ENCODE measurements around the gene RNF213.

RNF213 gene

DNA sequence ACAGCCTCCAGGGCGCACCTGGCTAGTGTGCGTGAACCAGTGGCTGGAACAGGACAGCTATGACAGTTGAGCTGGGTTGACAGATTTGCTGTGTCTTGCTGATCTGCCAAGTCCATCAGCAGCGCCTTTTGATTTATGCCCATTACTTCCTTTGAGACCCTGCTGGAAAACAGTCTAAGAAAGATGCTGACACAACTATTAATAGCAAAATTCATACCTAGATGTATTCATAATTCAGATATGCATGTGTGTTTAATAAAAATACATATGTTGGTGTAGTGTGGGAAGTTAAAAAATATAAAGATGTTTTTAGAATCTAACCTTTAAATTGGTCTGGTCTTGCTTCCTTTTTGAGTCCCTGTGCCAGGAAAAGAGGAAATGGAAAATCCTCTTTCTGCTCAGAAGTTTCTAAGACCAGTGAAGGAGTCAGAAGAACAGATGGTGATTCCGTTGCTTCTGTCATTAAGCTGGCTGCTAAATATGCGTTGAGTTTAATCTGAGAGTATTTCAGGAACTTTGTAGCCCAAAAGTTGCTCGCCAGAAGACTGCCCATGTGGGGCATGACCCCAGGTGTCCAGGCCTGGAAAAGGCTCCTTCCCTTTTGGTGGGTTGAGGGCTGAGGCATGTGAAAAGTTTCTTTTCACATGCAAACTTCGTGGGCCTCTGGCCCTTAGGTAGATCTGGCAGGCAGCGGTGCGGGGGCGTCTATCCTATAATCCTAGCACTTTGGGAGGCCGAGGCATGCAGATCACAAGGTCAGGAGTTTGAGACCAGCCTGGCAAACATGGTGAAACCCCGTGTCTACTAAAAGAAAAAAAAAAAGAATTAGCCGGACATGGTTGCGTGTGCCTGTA lies 114.3 kb downstream of the RNF213 start:
- no peak for DNase-seq

DNA sequence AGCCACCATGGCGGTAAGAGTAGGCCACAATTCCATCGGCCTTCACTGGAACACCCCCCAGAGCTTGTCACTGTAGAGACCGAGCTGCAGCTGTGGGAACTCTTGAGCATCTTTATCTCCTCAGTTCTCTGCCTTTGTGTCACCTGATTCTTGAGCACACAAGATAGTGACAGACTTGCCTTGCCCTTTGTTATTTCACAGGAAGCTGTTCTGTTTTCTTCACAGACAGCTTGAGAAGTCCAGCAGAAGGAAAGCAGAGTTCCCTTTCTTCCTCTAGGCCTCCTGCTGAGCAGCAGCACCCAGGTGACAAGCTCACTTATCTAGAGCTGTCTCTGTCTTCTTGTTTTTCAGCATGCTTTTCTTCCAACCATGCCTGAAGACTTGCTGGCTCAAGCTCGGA lies 115.9 kb downstream of the RNF213 start:
- DNase-seq, result no peak

DNA sequence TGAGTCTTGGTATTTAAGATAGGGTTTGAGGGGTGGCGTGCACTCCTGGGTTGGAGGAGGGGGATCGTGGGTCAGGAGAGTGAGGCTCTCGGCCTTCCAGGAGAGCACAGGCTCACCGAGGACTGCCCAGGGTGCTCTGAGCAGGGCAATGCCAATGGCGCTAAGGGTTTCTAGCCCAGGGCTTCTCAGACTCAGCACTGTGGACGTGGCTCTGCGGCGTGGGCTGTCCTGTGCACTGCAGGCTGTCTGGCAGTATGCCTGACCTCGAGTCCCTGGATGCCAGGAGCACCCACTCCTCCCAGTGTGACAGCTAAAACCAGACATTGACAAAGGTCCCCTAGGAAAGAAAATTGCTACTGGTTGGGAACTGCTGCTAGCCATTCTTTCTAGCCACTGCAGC lies 117.1 kb downstream of the RNF213 start:
- DNase-seq, result no peak

DNA sequence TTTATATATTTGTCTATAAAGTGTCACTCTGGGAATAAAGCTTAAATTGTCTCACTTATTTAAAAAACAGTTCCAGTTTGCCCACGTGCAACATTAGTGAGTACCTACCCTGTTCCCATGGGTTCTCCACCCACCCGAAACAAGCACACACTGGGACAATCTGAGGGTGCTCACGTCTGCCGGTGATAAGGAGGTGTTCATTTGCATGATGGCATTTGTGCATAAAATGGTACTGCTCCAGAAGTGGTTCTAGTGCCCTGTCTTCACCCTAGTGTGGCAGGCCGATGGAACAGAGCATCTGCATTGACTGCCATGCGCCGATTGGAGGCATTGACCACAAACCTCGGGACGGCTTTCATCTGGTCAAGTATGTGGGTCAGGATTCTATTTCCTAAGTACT lies 118.7 kb downstream of the RNF213 start:
- no peak for DNase-seq

DNA sequence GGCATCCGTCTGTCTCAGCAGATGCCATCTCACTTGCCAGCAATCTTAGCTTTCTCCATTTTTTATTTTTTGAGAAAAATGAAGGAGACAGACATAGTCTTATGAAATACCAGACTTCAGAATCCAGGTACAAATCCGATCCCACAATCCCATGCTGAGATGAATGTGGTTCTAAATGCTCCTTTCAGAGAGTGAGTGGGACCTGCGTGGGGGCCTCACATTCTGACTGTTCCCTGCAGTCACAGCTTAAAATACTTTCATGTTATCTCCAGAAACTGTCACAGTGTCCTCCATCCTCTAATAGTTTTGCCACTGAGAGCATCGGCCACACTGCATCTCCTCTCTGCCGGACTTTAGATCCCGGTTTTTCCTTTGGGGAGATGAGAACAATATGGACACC lies 119.4 kb downstream of the RNF213 start:
- DNase-seq, result no peak

DNA sequence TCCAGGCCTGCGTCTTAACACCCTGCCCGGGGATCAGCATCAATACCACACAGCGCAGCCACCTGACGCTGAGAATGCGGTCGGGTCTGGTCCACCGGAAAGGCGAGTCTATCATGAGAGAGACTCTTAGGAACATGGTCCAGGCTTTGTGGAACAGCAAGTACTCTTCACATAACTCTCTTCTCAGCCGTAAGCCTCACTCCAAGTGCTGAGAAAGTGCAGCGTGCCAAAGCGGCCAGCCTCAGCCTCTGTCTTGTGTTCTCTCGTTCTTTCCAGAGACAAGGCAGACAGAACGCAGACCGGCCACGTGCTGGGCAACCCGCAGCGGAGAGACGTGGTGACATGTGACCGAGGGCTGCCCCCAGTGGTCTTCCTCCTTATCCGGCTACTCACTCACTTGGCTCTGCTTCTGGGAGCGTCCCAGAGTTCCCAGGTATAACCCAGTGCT lies 119.9 kb downstream of the RNF213 start:
- DNase-seq, result no peak

DNA sequence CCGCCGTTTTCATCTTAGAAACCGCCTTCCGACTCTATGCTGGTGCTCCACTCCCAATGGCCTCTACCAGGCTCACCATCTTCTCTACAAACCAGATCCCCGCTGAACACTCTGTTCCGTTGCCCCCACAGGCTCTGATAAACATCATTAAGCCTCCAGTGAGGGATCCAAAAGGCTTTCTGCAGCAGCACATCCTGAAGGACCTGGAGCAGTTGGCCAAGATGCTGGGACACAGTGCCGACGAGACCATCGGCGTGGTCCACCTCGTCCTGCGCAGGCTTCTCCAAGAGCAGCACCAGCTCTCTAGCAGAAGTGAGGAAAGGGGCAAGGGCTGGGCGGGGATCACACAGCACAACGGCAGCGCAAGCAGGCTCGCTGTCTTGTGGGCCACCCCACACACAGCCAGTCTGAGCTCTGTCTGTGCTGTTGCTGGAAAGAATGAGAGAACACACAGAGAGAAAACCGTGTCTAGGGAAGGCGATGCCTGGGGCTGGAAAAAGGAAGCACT lies 120.8 kb downstream of the RNF213 start:
- no peak for DNase-seq

DNA sequence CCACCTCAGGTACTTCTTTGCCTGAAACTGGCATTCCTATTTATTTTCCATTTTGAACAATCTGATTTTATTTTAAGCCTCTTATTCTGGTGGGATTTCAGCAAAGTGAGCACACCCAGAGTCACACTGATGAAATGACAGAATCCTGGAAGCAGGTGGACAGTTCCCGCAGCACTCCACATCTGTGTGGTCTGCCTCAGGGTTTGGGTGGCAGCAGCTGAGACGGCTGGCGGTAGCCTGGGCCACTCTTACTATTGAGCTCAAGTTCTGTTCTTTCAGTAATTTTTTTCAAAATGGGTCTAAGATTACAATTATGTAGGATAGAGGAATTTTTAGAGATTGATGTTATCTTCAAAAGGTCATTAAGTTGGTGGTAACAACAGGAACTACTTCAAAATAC lies 121.8 kb downstream of the RNF213 start:
- no peak for DNase-seq

DNA sequence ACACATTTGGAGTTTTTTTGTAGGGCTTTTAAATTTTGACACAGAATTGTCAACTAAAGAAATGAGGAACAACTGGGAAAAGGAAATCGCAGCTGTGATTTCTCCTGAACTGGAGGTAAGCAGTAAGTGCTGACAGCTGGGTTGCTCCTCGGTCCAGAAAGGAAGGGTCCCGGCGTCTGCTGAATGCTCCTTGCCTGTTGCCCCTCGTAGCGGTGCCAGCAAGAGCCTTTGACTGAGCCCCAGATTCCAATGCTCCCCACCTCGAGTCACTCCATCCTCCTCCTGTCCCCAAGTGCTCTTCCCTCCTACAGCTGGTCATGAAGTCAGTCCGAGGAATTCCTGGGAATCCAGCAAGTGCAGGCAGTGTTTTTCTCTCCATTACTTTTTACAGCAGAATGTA lies 122.3 kb downstream of the RNF213 start:
- DNase-seq, result no peak

DNA sequence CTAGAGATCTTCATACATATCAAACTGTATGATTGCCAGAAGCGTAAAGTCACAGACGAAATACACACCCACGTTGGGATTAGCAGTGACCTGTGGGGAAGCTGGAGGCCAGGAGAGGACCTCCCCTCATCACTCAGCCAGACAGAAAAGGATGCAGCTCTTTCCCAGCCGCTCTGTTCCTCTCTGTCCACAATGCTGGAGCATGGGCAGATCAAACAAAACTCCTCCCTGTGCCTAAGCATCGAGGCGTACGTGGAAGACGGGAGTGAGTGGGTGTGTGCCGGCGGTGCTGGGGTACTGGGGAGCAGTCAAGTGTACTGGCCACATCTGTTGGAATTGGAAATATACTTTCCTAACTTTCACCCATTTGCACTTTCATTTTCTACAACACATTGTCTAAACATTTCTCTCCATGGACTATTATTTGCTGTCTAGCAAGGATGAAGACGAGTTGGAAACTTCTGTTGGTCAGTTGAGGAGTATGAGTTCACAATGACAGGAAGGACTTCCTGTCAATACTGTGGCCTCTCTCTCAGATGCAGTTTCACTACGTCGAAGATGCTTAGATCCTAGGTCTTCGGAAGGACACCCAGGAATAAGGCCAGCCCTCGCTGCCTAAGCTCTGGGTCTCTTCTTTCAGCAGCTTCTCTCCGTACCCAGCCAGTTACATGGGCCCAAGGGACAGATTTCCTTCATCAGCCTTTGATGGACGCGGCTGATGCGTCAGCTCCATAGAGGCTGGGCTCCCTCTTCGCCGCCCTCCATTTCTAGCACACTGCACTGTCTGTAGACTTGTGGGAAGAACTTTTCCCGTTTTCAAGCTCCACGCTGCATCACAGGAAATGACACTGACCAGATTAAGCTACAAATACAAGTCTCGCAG lies 123.7 kb downstream of the RNF213 start:
- DNase-seq, result no peak

DNA sequence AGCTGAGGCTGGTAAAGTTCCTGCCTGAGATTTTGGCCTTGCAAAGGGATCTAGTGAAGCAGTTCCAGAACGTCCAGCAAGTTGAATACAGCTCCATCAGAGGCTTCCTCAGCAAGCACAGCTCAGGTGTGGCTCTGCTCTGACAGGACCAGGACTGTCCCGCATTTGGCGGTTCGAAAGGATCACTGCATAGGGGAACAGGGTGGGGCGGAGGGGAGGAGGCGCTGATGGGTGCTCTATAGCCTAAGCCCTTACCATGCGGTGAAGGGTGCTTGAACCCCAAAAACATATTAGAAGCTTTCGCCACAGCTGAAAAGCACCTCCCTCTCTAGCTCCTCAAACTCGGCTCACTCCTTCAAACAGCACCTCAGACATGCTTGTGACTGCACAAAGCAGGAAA lies 124.4 kb downstream of the RNF213 start:
- no peak for DNase-seq

DNA sequence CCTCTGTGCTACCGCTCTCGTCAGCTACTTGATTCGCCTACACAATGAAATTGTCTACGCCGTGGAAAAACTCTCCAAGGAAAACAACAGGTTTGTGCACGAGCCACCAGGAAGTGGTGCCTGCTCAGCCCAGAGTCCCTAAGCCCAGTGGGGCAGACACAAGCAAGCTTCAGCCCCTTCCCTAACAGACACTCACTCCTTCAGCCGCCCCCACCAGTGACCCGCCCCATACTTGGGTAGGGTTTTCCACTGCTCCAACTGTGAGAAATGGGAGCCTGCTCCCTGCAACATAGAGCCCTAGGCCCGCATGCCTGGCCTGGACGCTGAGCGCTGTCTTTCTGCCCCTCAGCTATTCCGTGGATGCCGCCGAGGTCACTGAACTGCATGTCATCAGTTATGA lies 125.7 kb downstream of the RNF213 start:
- no peak for DNase-seq

DNA sequence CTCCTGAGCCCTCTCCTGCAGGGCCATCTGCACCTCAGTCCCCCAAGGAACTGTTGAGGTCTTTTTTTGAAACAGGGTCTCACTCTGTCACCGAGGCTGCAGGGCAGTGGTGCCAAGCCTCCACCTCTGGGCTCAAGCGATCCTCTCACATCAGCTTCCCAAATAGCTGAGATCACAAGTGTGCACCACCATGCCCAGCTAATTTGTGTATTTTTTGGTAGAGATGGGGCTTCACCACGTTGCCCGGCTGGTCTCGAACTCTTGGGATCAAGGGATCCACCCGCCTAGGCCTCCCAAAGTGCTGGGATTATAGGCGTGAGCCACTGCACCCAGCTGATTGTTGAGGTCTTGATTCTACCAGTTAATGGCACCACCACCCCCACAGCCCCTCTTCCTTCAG lies 126.4 kb downstream of the RNF213 start:
- DNase-seq, result no peak

DNA sequence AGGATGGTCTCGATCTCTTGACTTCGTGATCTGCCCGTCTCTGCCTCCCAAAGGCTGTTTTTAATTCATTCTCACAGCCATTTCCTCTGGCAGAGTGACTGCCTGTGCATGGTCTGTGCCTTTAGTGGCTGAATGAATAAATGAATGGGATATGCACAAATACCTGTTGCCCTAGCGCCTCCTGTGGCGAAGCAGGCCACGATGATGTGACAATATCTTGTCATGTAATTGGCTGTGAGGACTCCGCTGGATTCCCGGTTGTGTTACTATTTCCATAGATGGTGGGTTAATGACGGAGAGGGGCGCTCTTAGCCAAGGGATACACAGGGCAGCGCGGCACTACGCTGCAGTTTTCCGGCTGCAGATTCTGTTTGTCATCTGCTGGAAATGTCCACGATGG lies 127.5 kb downstream of the RNF213 start:
- no peak for DNase-seq

DNA sequence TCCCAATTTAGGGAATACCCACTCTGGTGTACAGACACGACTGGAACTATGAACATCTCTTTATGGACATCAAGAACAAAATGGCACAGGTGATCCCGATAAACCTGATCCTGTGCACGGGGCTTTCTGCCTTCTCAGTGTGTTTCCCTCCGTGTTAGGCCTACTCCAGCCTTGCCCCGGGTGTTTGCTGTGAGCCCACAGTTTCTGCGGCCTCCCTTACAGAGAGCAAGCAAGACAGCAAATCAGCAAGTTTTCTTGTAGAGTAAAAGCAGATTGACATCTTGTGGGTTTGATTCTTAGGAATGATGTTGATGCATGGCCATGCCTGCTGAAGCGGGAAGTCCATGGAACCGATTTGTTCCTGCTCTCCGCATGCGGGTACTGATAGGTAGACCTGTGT lies 127.9 kb downstream of the RNF213 start:
- no peak for DNase-seq

DNA sequence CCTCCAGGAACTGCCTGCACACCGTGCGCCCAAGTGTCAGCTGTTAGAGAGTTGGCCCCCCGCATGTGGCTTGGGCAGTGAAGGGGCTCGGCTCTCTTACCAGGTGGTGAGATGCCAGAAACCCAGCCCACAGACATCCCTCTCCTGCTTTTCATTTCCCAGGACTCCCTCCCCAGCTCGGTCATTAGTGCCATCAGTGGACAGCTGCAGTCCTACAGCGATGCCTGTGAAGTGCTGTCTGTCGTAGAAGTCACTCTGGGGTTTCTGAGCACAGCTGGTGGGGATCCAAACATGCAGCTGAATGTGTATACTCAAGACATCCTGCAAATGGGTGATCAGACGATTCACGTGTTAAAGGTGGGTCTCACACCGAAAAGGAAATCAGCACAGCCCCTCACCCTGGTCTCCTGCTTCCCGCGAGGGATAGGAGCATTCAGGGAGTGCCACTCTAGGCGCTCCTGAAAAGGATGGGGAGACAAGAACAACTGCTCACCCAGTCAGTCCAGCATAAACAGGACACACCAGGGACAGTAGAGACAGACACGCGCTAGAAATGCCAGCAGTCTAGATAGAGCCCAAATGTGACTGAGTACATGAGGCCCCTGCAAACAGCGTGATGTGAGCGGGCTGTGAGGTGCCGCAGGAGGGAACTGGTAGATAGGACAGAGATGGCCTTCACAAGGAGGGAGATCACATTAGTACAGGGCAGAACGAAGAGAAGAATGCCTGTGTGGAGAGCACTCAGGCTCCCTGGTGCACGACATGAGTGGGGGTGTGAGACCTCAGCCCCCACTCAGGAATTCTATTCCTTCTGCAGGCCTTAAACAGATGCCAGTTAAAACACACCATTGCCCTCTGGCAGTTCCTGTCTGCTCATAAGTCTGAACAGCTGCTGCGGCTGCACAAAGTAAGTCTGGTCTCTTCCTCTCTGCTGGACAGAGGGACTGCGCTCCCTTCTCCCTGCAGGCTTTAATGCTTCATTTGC lies 128.7 kb downstream of the RNF213 start:
- no peak for DNase-seq

DNA sequence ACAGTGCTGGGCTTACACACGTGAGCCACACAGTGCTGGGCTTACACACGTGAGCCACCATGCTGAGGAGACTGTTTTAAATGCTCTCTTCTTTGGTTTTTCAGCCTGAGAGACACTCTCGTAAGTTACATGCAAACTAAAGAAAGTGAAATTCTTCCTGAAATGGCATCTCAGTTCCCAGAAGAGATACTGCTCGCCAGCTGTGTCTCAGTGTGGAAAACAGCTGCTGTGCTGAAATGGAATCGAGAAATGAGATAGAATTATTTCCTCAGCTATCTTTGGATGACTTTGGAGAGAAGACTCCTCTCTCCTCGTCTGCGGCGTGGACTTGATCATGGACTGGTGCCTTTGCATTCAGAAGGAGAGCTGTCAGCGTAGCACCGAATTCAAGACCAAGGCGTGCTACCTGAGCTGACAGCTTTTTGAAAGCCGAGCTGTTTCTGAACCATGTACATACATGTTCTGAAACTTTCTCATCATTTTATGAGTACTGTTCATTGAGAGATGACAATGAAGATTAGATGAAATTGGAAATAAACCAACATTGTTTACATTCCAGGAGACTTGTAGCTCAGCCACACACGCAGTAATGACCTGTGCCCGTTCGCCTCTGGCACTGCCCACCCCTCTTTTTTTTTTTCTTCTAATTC lies 132.7 kb downstream of the RNF213 start:
- no peak for DNase-seq

DNA sequence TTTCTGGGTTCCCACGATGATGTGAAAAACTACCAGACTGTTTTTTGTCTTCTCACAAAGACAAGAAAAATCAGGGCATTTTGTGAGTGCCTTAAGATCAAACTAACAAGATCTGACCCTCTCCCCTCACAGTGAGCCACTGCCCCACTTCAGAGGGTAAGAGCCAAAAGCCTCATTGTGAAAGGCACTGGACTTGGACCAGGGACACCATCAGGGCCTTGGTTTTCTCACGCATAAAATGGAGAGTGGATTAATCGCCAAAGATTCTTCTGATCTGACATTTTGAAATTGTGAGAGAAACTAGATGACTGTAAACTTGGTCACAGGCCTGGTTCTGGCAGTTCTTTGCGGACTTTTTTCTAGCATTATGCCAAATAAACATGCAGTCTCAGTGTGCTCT lies 133.3 kb downstream of the RNF213 start:
- DNase-seq, result no peak

DNA sequence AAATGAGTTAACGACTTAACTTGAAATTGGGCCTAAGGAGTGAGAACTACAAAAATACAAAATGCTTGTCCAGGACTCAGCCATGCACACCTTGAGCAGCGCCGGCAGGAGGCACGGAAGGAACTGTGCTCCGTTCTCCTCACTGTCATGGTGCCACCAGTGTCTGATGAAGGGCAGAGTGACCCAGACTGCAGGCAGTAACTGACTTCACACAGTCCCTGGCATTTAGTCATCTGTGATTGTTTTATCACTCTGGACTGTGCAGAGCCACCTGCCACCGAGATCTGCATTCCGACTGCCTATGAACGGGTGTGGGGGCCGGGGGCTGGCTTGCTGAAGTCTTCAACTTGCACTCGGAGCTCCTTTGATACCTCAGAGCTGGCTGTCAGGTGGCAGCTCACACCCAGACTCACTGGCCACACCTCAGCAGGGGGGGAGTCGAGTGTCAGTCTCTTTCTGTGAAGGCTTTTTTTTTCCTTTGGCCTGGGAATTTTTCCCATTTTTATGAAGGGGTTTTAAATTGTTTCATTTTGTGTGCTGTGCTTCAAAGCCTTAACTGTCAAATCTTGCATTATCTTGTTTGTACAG lies 134.1 kb downstream of the RNF213 start:
- no peak for DNase-seq

DNA sequence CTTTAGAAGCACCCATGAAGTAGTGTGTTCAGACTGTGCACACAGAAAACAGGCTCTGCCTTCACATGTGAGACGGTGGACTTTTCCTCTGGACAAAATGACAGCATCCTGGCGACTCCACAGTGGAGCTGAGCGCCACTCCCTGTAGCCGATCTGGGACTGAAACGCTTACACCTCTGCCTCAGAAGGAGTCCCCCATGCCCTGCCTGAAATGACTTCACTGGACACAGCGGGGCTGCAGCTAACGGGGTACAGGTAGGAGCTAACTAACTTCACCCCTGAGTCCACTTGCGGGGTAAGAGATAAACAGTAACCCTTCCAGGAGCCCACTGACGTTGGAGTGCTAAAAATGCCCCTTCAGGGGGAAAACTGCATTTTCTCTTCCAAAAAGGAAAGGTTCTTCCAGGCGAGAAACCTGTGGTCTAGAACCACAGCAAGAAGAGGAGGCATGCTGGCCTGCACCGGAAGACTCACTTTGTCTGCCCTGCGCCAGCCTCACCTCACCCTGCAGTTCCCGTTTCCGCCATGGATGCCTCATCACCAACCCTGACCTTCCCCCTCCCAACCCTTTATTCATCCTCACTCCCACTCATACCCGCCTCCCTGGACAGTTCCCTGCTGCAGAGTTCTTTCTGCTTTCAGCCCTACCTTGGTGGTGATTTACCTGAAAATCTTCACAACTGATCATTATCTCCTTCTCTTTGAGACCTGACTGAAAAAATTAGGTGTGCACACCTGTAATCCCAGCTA lies 134.9 kb downstream of the RNF213 start:
- no peak for DNase-seq

Measured in stimulated activated naive CD4-positive, alpha-beta T cell (primary cell).